GM19467 (cell line): ENCODE measurements around the gene NRL.

Source experiments
- ATAC-seq: cut with Tn5 transposase; IDR thresholded peaks from one replicate; pipeline ENCODE4 v1.9.1; 2021; ENCODE audit warnings: mild to moderate bottlenecking, moderate library complexity; ENCODE audit not compliant: unreplicated experiment

Gene NRL

GRCh38 chr14:24083462-24083861, 31.3 kb downstream of the NRL start:
- no peak for ATAC-seq

GRCh38 chr14:24082411-24083080, 32.2 kb downstream of the NRL start:
- no peak for ATAC-seq

GRCh38 chr14:24081739-24082211, 33.0 kb downstream of the NRL start:
- ATAC-seq = no peak

GRCh38 chr14:24080888-24081738, 33.6 kb downstream of the NRL start:
- ATAC-seq = peak; percentile 87

- ATAC-seq = no peak
These were observed 34.6 kb downstream of the NRL start for GRCh38 chr14:24080142-24080530.

- no peak for ATAC-seq
These were observed 35.1 kb downstream of the NRL start for GRCh38 chr14:24079491-24080141.

GRCh38 chr14:24078146-24078545, 36.6 kb downstream of the NRL start:
- no peak for ATAC-seq

- no peak for ATAC-seq
These were observed 37.7 kb downstream of the NRL start for GRCh38 chr14:24077086-24077485.

- no peak for ATAC-seq
These were observed 38.5 kb downstream of the NRL start for GRCh38 chr14:24076302-24076601.

- ATAC-seq = no peak
These were observed 39.1 kb downstream of the NRL start for GRCh38 chr14:24075485-24076301.

- no peak for ATAC-seq
These were observed 39.9 kb downstream of the NRL start for GRCh38 chr14:24074625-24075484.

GRCh38 chr14:24072881-24073877, 41.6 kb downstream of the NRL start:
- no peak for ATAC-seq

GRCh38 chr14:24072436-24072835, 42.3 kb downstream of the NRL start:
- ATAC-seq = no peak

GRCh38 chr14:24071836-24072430, 42.8 kb downstream of the NRL start:
- ATAC-seq = no peak

- ATAC-seq = no peak
These were observed 43.5 kb downstream of the NRL start, which contains the start of gene CPNE6 for GRCh38 chr14:24071144-24071697. Gene CPNE6 (plus strand): TSS chr14:24071562. CDS start chr14:24072937, 1,375 bp downstream.

- ATAC-seq = no peak
These were observed 44.2 kb downstream of the NRL start for GRCh38 chr14:24070285-24071143.

GRCh38 chr14:24069411-24069735, 45.4 kb downstream of the NRL start:
- no peak for ATAC-seq
